HG03520 (cell line): ENCODE data around the gene SUB1.
"Not testable (repeated sequence)": the region's sequence is repeated elsewhere in the genome, so short reads cannot be mapped to it uniquely, and the experiment has no call there.

Experiments
- ATAC-seq: cut with Tn5 transposase; IDR thresholded peaks from one replicate; pipeline ENCODE4 v1.9.1; 2021; ENCODE audit warnings: mild to moderate bottlenecking, moderate library complexity; ENCODE audit not compliant: unreplicated experiment

The SUB1 gene

DNA sequence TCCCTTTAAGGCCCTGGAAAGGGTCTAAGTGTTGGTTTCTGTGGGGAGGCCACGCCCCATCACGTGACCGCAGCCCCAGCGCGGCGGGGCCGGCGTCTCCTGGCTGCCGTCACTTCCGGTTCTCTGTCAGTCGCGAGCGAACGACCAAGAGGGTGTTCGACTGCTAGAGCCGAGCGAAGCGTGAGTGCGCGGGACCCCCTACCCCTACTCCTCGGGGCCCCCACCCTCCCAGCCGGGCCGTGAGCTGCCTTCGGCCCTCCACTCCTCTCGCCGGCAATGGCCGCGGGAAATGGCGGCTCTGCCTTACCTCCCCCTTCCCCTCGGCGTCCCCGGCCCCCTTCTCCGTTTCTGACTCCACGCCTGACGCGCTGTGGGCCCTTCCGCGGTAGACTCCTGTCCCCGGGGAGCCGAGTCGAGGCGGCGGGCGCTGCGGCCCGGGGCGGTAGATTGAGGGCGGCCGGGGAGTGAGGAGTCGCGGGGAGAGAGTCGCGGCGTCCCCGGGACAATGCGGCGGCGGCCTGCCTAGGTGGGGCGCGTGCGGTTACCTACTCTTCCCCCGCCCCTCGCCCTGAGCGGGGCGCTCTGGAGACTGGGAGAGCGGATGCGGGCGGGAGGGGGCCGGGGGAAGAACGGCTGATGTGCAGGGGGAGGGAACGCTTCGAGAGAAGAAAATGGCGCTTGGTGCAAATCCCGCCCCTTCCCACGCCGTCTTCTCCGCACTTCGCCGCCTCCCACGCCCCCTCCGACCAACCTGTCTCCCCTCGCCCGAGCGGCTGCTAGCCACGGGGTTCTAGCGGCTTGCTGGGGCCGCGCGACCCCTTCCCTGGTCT is at the start of gene SUB1:
Gene SUB1, plus strand, starts transcription at position 112 of the 830 bp plus-strand sequence. CDS start 2,956 bp downstream, outside the sequence.
- ATAC-seq, result peak; percentile 41

DNA sequence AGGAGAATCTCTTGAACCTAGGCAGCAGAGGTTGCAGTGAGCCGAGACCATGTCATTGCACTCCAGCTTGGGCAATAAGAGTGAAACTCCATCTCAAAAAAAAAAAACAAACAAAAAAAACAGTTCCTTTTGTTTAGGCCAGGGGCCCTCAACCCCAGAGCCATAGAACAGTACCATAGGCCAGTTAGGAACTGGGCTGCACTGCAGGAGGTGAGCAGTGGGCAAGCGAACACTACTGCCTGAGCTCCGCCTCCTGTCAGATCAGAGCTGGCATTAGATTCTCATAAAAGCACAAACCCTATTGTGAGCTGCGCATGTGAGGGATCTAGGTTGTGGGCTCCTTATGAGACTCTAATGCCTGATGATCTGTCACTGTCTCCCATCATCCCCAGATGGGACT is 49.1 kb upstream of the SUB1 start:
- ATAC-seq, result no peak

DNA sequence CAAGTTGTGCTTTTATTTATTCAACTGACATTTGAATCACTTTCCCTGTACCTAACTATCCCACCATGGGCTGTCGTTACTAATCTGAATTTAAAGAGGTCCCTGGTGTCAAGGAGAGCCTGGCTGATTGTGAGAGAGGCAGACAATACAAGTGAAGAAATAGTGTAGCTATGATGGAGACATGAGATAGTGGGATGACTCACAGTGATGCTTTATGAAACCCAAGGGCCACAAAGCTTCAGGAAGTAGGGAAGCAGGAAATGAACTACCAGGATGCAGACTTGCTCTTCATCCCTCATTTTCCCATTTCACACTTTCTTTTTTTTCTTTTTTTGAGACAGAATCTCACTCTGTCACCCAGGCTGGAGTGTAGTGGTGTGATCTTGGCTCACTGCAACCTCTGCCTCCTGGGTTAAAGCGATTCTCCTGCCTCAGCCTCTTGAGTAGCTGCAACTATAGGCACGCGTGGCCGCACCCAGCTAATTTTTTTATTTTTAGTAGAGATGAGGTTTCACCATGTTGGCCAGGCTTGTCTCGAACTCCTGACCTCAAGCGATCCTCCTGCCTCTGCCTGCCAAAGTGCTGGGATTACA is 47.8 kb upstream of the SUB1 start:
- peak; percentile 29 for ATAC-seq

DNA sequence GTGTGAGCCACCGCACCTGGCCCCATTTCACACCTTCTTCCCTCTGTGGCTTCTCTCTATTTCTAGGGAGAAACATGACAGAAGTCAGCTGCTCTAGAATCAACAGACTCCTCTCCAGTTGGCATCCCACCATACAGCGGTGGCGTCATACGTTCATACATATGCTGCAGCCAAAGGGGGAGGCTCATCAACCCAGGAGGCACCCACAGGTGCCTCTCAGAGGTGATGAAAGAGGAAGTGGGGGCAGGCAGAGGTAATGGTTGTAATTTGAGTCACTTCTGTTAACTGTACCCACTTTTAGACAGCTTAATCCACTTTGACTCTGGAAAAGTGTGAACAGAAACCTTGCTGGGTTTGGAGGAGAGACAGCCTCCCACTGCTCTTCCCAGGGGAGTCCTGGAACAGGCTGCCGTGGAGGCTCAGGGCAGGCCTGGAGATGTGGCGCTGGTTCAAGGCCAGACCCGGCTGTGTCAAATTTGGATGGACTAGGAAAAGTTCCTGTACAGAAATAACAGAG is 47.3 kb upstream of the SUB1 start:
- peak; percentile 74 for ATAC-seq

DNA sequence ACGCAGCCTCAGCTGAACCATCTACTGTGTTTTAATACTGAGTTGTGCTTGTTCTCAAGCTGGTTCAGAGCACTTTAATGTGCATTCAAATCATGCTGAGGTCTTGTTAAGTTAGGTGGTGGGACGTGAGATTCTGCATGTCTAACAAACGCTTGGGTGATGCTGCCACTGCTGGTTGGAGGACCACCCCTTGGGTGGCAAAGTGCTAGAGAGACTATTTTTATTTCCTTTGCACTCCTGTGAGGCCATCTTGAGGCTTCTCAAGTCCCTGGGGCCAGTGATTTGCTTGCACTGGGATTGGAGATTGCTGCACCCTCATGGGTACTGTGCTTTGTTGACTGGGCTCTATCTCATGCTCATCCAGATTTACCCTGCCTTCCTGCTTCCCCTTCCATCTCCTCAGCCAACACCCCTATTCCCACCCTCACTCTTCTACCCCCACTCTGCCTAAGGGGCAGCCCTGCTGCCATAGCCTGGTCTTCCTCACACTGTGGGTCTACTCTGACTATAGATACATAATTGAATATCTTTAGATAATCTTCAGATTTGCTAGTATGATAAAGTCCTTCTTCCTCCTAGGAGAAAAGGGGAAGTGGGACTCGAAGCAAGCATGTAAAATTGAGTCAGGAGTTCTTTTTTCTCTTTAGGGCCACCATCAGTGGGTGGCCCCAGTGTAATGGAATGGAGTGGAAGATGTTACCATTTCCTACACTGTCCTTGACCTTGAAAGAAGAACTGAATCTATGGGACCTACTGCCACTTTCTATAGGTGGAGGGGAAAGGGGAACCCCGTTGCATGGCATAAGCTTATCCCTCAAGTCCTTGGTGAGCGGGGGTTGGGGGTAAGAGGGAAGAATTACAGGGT is 45.1 kb upstream of the SUB1 start:
- ATAC-seq, result no peak

DNA sequence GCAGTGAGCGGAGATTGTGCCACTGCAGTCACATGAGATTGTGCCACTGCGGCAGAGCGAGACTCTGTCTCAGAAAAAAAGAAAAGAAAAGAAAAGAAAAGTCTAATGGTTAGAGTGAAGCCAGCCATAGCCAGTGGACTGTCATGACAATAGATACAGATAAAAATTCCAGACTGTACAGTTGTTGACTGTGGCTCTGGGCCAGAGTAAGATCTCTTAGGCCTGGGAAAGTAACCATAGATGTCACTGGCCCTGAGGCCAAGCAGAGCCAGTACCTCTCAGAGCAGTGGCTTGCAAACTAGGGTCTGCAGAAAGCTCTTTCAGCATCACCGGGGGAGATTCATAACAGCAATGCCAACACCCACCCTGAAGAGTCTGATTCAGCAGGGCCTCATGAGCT is 44.1 kb upstream of the SUB1 start:
- no peak for ATAC-seq

DNA sequence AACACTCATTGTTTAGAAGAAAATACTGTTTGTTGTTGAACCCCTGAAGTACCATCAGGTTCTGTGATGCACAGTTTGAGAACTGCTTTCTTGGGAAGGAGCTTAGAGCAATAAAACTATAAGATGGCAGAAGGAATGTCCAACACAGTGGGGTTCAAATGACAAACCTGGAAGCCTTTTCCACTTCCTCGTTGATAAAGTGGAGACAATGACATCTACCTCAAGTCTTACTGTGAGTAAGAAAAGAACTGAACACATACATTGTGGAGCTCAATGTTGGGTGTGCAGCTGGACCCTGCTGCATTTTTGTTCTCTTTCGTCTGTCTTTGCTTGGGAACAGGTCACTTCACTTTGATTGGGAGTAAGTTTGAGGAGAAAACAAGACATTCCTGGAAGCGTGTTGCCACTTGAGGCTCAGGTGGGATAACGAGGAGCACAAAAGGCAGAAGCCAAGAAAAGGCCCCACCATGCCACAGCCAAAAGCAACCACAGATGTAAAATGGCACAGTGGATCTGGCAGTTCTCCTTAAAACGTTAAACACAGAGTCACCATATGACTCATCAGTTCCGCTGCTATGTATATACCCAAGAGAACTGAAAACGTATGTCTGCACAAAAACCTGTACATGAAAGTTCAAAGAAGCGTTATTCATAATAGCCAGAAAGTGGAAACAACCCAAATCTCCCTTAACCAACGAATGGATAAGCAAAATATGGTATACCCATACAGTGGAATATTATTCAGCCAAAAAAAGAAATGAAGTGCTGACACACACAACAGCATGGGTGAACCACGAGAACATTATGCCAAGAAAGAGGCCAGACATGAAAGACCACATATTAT is 42.9 kb upstream of the SUB1 start:
- peak; percentile 65 for ATAC-seq

DNA sequence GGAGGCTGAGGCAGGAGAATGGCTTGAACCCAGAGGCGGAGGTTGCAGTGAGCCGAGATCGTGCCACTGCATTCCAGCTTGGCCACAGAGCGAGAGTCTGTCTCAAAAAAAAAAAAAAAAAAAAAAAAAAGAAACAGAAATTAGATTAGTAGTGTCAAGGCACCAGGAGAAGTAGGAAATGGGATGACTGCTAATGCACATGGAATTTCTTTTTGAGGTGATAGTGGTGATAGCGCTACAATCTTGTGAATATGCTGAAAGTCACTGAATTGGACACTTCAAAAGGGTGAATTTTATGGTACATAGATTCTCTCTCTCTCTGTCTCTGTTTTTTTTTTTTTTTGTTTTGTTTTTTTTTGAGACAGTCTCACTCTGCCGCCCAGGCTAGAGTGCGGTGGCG is 42.1 kb upstream of the SUB1 start:
- ATAC-seq, result no peak

DNA sequence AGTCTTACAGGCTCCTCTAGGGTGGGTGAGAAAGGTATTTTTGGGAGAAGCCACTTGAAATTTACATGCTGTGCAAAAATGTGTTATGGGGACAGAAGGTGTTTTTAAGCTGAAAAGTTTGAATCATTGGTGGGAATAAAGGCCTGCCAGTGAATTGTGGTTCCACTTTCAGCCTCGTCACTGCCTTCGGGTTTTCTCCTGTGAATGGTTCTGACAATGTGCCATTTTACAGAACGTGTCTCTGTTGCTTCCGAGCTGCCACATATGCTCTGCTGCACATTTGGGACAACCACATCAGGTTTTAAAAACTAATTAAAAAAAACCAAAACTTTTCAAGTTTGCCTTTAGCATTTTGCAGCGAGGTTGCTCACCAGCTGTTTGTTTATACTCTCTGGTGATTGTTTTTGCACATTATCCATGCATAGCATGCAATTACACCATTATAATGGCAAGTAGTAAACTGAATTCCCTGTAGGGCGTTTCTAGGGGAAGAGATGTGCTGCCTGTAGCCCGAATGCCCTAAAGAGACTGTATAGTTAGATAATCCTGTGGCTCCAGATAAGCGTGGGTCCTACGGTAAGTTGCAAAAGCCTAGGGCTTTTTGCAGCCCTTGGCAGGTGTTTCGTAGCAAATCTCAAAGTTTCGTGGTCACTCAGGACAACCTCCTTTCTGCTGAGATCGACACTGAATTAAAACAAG is 40.1 kb upstream of the SUB1 start:
- no peak for ATAC-seq

DNA sequence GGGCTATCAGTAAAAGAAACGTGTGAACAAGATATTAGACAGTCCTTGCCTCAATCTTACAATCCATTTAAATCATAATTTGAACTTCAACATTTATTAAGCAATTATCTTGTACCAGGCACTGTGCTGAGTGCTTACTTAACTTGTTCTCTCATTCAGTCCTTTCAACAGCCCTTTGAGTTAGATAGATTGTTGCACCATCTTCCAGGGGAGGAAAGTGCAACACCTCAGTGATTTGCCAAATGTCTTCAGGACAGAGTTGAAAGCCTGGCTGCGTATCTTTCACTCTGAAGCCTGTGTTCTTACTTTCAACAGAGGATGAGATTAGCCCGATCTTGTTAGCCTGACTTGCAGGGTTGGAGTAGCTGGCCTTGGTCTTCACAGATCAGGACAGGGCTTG is 34.2 kb upstream of the SUB1 start:
- ATAC-seq, result no peak

DNA sequence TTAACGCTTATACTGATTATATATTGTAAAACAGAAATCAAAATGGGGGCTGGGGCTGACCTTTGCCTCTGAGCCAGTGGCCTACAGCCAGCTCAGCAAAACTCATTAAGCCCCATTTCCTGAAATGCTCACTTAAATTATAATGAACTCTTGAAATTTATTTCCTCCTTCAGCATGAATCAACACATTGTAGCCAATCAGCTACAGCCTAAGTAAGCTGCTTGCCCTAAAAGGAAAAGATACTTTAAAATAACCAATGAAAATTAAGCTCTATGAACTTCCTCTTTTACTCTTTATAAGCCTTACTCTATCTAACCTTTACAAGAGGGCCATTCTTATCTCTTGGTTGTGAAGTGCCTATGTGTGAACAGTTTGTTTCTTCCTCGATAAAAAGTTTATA is 33.5 kb upstream of the SUB1 start:
- ATAC-seq, result no peak

DNA sequence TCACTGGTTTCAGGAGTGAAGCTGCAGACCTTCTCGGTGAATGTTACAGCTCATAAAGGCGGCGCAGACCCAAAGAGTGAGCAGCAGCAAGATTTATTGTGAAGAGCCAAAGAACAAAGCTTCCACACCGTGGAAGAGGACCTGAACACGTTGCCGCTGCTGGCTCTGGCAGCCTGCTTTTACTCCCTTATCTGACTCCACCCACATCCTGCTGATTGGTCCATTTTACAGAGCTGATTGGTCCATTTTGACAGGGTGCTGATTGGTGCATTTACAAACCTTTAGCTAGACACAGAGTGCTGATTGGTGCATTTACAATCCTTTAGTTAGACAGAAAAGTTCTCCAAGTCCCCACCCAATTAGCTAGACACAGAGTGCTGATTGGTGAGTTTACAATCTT is 32.9 kb upstream of the SUB1 start:
- not testable (repeated sequence) for ATAC-seq

DNA sequence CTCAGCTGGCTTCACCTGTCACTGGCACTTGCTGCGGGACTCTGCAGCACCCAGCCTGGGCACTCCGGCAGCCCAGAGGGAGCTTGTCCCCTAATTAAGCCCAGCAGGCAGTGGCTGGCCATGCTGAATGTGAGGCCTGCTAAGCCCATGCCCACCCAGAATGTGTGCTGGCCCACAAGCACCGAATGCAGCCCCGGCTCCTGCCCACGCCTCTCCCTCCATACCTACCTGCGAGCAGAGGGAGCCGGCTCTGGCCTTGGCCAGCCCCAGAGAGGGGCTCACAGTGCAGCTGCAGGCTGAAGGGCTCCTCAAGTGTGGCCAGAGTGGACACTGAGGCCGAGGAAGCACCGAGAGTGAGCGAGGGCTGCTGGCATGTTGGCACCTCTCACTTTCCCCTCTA is 32.4 kb upstream of the SUB1 start:
- ATAC-seq, result no peak

DNA sequence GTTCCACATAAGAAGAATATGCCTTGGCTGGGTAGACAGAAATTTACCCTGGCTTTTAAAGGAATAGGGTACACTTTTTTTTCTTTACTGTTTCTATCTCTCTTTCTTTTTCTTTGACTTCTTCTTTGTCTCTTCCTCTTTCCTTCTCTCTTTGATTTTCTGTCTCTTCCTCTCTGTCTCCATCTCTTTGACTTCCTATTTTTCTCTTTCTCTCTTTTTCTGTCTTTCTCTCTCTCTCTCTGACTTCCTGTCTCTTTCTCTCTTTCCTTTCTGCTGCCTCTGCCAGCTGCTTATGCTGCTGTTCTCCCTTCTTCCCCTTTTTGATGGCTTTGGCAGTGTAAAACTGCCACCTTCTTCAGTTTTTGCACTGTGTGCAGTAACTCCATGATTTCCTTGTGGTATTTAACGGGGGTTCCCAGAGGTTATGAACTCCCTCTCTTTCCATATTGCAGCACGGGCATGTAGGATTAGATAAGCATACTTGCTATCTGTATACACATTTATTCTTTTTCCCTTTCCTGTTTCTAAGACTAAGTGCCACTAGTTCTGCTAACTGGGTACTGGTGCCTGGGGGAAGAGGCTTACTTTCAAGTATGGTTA is 31.1 kb upstream of the SUB1 start:
- ATAC-seq, result not testable (repeated sequence)

DNA sequence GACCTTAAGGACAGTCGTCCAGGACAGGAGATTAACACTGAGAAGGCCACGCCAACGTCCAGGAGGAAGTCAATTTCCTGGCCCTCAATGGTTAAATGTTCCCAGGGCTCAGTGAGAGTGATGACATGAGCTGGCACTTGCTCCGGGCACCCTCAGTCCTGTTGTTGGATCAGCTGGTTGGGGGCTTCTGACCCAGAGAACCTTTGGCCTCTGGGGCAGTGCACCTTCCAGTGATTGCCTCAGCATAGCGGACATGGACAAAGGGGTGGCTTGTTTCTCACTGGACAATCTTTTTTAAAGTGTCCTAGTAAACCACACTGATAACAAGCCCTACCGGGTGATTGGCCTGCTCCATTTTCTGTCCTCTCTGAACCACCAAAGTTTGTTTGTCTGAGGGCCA is 28.8 kb upstream of the SUB1 start:
- not testable (repeated sequence) for ATAC-seq

DNA sequence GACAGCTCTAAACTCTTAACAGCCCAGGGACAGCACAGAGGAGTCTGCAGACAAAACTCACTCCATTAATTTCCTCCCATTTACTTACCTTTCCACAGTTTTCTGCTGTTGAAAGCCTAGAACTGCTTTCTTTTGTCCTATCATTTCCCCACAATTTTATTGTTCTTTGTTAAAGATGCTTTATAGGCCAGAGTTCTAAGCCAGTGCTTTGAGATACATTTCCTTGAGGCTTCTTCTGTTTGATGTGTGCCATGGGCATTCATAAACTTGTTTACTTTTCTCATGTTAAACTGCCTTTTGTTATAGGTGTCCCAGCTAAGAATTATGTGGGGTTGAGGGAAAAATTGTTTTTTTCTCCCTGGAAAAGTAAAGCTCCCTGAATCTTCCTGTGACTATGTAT is 25.9 kb upstream of the SUB1 start:
- no peak for ATAC-seq

DNA sequence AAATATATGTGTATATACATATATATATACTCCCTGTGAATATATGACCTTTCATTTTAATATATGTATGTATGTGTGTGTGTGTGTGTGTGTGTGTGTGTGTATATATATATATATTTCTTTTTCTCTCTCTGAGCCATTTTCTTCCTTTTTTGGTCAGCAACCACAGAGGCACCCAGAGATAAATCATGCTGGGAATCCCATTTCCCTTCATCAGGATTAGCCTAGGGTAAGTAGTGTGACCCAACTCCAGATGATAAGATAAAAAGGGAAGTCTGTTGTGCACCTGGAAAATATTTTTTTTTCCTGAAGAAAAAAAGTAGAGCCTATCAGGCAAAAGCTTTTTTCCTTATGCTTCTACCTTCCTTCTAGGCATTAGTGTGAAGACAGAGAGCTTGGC is 25.4 kb upstream of the SUB1 start:
- no peak for ATAC-seq

DNA sequence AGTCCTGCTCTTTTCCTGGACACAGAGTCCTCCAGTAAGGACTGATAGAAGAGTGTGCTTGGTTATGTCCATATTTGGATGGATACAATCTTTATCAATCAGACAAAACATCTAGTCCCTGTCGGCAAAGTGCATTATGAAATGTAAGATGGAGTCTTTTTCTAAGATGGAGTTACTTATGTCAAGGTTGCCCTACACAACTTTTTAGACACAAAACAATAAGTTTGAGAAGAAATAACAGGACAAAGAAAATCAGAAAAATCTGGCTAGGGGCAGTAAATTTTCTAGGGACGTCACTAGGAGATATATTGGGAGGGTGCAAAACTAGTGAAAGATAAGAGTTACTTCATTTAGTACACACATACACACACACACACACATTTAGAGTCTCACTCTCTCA is 23.3 kb upstream of the SUB1 start:
- no peak for ATAC-seq

DNA sequence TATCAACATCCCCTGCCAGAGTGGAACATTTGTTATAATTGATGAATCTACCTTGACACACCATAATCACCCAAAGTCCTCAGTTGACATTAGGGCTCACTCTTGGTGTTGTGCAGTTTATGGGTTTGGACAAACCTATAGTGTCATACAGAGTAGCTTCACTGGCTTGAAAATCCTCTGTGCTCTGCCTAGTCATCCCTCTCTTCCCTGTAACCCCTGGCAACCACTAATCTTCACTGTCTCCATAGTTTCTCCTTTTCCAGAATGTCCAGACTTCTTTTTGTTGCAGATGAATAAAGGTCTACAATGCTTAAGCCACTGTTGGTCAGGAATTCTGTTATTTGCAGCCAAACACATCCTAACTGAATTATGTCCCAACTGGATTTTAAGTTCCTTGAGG is 22.5 kb upstream of the SUB1 start:
- ATAC-seq, result no peak

DNA sequence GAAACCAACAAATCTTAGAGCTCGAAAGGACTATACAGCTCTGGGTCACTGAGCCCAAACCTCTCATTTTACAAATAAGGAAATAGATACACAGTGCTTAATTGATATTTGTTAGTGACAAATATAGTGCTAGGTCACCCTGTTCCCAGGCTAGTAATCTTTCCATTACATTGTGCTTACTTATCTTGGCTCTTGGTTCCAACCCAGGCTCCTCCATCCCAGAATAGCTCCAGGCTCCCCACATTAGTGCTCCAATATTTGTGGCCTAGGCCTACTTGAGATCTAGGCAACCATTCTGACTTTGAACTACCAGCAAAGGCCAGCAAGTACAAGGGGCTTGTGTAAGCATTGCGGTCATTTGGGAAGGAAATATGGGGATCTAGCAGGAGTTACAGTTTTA is 21.7 kb upstream of the SUB1 start:
- ATAC-seq, result no peak
